ENCODE data around the gene UAP1L1. TPM values are rescaled to one million over a fixed set of nuclear protein-coding genes. Genes with fewer than 3 reads are reported as not detected.

UAP1L1 gene
- total and polyA plus RNA-seq, 2 of the 8 experiments (the other 6 are each of a cell fraction or from before 2014, with no cell fraction given): 2.0 to 5.4 TPM

GRCh38 chr9:137037483-137037882, 39.8 kb upstream of the UAP1L1 start:
- Histone ChIP-seq H3K9me3 (ENCODE audit: insufficient read depth in 2 of 2, low read depth in 1 of 2, low read length in 1 of 2) (no peaks in the 10 kb centered on the region), H2BK120ac (replicated peaks; ENCODE audit: low read depth, low read length) (no peak overlapping the region), H3K79me2 (ENCODE audit: control insufficient read depth in 1 of 2, insufficient read depth in 2 of 2, low read length in 2 of 2) (no peaks in the 10 kb centered on the region), H3K14ac (ENCODE audit: insufficient read length) (no peak overlapping the region), H2AFZ (ENCODE audit: low read length) (no peak overlapping the region), H3K27ac (ENCODE audit: low read depth, low read length) (no peak overlapping the region), H4K20me1 (replicated peaks in 1 of 2; ENCODE audit: control insufficient read depth in 1 of 2, insufficient read depth in 2 of 2, low read length in 2 of 2) (peaks cover 2 to 5% of the 10 kb centered on the region in 2 experiments), H3K4me3 (ENCODE audit: extremely low read depth in 1 of 4, insufficient read depth in 2 of 4, low read depth in 3 of 4, low read length in 4 of 4) (no peak overlapping the region), H3K56ac (replicated peaks; ENCODE audit: insufficient read length, low read depth, low read length) (no peak overlapping the region), H3K9ac (replicated peaks in 1 of 4; ENCODE audit: extremely low read depth in 1 of 4, low read depth in 3 of 4, low read length in 3 of 4) (no peak overlapping the region), H2BK20ac (ENCODE audit: low read length) (no peak overlapping the region), H3K36me3 (ENCODE audit: control insufficient read depth in 2 of 4, insufficient read depth in 4 of 4, low read length in 3 of 4) (peaks cover 0 to 3% (median 0%) of the 10 kb centered on the region in 4 experiments; a peak in 1 of 8 replicates), H3K4me1 (replicated peaks in 1 of 4; ENCODE audit: control insufficient read depth in 3 of 4, insufficient read depth in 4 of 4, low read length in 3 of 4) (peaks cover 0 to 2% (median 0%) of the 10 kb centered on the region in 4 experiments; a peak in 4 of 7 replicates), H4K91ac (replicated peaks; ENCODE audit: insufficient read length, low read length) (no peak overlapping the region), H2BK5ac (ENCODE audit: low read depth, low read length) (no peak overlapping the region), H3K18ac (ENCODE audit: extremely low read depth, low read length) (no peak overlapping the region), H3K79me1 (ENCODE audit: low read depth, low read length) (no peaks in the 10 kb centered on the region), H2BK15ac (ENCODE audit: low read length) (no peak overlapping the region), H3K4ac (replicated peaks; ENCODE audit: insufficient read length, low read depth, low read length) (no peak overlapping the region), H3K27me3 (replicated peaks in 1 of 4; ENCODE audit: control insufficient read depth in 3 of 4, extremely low read depth in 1 of 4, insufficient read depth in 3 of 4, low read length in 3 of 4) (no peaks in the 10 kb centered on the region; a peak in 3 of 7 replicates), H3K23me2 (ENCODE audit: low read depth, low read length) (no peaks in the 10 kb centered on the region), H3K4me2 (ENCODE audit: insufficient read depth in 1 of 2, low read depth in 2 of 2, low read length in 2 of 2) (no peak overlapping the region), H4K5ac (ENCODE audit: insufficient read length, low read depth, low read length) (no peak overlapping the region), H4K8ac (ENCODE audit: extremely low read depth, insufficient read depth, low read length) (no peak overlapping the region), H3K23ac (ENCODE audit: insufficient read length) (no peak overlapping the region), H2AK5ac (ENCODE audit: low read depth, low read length) (no peak overlapping the region), H2BK12ac (ENCODE audit: low read depth, low read length) (no peak overlapping the region)
- WGBS, 2 experiments (ENCODE audit: extremely low coverage in 1 of 2, insufficient coverage in 1 of 2, insufficient read length in 1 of 2, insufficient replicate concordance in 2 of 2, low coverage in 1 of 2, low lambda C conversion rate in 2 of 2, missing lambda C conversion rate in 1 of 2): 88% methylated on average over 10 of the region's 10 CpGs; no CpG with 5 or more reads in 1 of the 2 experiments
- ChIA-PET CTCF (ENCODE audit: partially characterized antibody) (interaction anchor here (0.7 to 3.8 kb wide), 10 partner anchors 9 to 90 kb away, joined by 3 to 63 read pairs (median 10); partner anchors contain the start of genes ABCA2, NPDC1, PTGDS and SAPCD2), POLR2A (ENCODE audit: partially characterized antibody) (interaction anchor here (1.8 kb wide), 1 partner anchor 26 kb away, joined by 5 read pairs; no protein-coding TSS in a partner anchor)
- FAIRE-seq (no peak), DNase-seq (ENCODE audit: low read depth in 1 of 2, low spot score in 2 of 2) (no peak)
- TF ChIP-seq CHD1 (IDR thresholded peaks at IDR 0.05; ENCODE audit: low read depth, low read length) (no peak), RNF2 (IDR thresholded peaks at IDR 0.05; ENCODE audit: borderline replicate concordance, low read depth, low read length, missing control alignments, poor library complexity, severe bottlenecking) (no peak), MAFK (IDR thresholded peaks at IDR 0.05; ENCODE audit: low read depth, low read length) (no peak), CBX8 (IDR thresholded peaks at IDR 0.05; ENCODE audit: borderline replicate concordance, low read depth, low read length) (no peak), GABPA (IDR thresholded peaks at IDR 0.05; ENCODE audit: borderline replicate concordance, insufficient read depth, low read length) (no peak), TBP (IDR thresholded peaks at IDR 0.05; ENCODE audit: low read depth, low read length) (no peak), ZNF274 (IDR thresholded peaks at IDR 0.05; ENCODE audit: borderline replicate concordance, extremely low read depth, low read length) (no peak), CHD2 (IDR thresholded peaks at IDR 0.05; ENCODE audit: low read length) (no peak), NRF1 (IDR thresholded peaks at IDR 0.05; ENCODE audit: low read depth, low read length) (no peak), TAF7 (optimal IDR thresholded peaks at IDR 0.05; ENCODE audit: borderline replicate concordance, low read depth, low read length) (no peak), NANOG (IDR thresholded peaks at IDR 0.05; ENCODE audit: insufficient read depth, low read depth, low read length, poor library complexity, severe bottlenecking) (no peak), HDAC6 (IDR thresholded peaks at IDR 0.05; ENCODE audit: low read depth, low read length) (no peak), CREB1 (IDR thresholded peaks at IDR 0.05) (no peak)
